HL-60 (cell line): Measurements from ENCODE around the gene EIF2B2.

Source experiments
- DNase-seq, 2 experiments: peaks; one replicate each; pipeline ENCODE4 v3.0.0-alpha.2; 2010 to 2020; ENCODE audit warnings: low read depth in 1 of 2, low spot score in 1 of 2
- H3K27ac ChIP-seq: fragments of 250-450 bp; sonication (Bioruptor Pico); replicated peaks from 2 replicates; pipeline ENCODE4 v1.5.1; 2020; ENCODE audit warnings: mild to moderate bottlenecking, moderate library complexity
- H3K27me3 ChIP-seq: fragments of 250-450 bp; sonication (Bioruptor Pico); 2 replicates; pipeline ENCODE4 v1.5.1; 2021; ENCODE audit warnings: mild to moderate bottlenecking, moderate library complexity; ENCODE audit not compliant: insufficient read depth, poor library complexity, severe bottlenecking
- H3K4me3 ChIP-seq: replicated peaks from 2 replicates; pipeline ENCODE4 v1.5.1; 2011; ENCODE audit warnings: mild to moderate bottlenecking, control low read depth, low read length; ENCODE audit not compliant: insufficient read depth
- GABPA ChIP-seq: IDR thresholded peaks from 2 replicates; pipeline ENCODE4 v1.6.1; 2012; ENCODE audit warnings: low read depth
- POLR2AphosphoS5 ChIP-seq: IDR thresholded peaks from 2 replicates; pipeline ENCODE4 v1.6.1; 2012; ENCODE audit warnings: low read depth
- SPI1 ChIP-seq: IDR thresholded peaks from 2 replicates; pipeline ENCODE4 v1.6.1; 2012; ENCODE audit warnings: low read depth, mild to moderate bottlenecking, borderline replicate concordance
- TF ChIP-seq, protein P1 (sequence below): IDR thresholded peaks from one replicate; pipeline ENCODE4 v1.5.1; 2011; ENCODE audit warnings: low read length, control low read depth, inconsistent platforms; ENCODE audit not compliant: insufficient read depth
- TF ChIP-seq, protein P2 (sequence below): IDR thresholded peaks from 2 replicates; pipeline ENCODE4 v1.6.1; 2012; ENCODE audit warnings: low read depth; ENCODE audit not compliant: insufficient replicate concordance

EIF2B2 gene

DNA sequence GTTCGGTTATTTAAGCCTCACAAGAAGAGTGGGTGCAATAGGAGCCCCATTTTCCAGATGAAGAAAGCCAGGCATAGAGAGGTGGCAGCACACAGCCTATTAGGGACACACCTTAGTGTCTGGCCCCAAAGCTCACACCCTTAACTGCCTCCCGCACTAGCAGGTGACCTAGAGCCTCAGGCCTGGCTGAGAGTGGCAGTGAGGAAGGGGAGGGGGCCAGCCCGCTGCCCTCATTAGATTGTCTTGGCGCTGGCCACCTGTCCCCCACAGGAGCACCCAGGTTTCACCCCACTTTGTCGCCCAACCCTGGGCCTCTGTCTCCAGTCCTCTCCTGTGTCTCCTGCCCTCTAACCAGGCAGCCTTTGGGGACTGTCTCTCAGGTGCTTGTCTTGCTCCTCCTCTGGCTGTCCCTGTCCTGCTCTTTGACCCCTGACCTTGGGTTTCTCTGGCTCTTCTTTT lies 28.8 kb upstream of the EIF2B2 start:
- DNase-seq, result no peak
- Histone ChIP-seq H3K27me3 (no peaks in the 10 kb centered on the region), H3K4me3 (no peak overlapping the region), H3K27ac (no peak overlapping the region)
- no peak for TF ChIP-seq SPI1
- TF ChIP-seq, protein P1, sequence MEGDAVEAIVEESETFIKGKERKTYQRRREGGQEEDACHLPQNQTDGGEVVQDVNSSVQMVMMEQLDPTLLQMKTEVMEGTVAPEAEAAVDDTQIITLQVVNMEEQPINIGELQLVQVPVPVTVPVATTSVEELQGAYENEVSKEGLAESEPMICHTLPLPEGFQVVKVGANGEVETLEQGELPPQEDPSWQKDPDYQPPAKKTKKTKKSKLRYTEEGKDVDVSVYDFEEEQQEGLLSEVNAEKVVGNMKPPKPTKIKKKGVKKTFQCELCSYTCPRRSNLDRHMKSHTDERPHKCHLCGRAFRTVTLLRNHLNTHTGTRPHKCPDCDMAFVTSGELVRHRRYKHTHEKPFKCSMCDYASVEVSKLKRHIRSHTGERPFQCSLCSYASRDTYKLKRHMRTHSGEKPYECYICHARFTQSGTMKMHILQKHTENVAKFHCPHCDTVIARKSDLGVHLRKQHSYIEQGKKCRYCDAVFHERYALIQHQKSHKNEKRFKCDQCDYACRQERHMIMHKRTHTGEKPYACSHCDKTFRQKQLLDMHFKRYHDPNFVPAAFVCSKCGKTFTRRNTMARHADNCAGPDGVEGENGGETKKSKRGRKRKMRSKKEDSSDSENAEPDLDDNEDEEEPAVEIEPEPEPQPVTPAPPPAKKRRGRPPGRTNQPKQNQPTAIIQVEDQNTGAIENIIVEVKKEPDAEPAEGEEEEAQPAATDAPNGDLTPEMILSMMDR, result no peak
- TF ChIP-seq, protein P2, sequence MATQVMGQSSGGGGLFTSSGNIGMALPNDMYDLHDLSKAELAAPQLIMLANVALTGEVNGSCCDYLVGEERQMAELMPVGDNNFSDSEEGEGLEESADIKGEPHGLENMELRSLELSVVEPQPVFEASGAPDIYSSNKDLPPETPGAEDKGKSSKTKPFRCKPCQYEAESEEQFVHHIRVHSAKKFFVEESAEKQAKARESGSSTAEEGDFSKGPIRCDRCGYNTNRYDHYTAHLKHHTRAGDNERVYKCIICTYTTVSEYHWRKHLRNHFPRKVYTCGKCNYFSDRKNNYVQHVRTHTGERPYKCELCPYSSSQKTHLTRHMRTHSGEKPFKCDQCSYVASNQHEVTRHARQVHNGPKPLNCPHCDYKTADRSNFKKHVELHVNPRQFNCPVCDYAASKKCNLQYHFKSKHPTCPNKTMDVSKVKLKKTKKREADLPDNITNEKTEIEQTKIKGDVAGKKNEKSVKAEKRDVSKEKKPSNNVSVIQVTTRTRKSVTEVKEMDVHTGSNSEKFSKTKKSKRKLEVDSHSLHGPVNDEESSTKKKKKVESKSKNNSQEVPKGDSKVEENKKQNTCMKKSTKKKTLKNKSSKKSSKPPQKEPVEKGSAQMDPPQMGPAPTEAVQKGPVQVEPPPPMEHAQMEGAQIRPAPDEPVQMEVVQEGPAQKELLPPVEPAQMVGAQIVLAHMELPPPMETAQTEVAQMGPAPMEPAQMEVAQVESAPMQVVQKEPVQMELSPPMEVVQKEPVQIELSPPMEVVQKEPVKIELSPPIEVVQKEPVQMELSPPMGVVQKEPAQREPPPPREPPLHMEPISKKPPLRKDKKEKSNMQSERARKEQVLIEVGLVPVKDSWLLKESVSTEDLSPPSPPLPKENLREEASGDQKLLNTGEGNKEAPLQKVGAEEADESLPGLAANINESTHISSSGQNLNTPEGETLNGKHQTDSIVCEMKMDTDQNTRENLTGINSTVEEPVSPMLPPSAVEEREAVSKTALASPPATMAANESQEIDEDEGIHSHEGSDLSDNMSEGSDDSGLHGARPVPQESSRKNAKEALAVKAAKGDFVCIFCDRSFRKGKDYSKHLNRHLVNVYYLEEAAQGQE, result no peak
- no peak for TF ChIP-seq POLR2AphosphoS5
- TF ChIP-seq GABPA, result no peak

DNA sequence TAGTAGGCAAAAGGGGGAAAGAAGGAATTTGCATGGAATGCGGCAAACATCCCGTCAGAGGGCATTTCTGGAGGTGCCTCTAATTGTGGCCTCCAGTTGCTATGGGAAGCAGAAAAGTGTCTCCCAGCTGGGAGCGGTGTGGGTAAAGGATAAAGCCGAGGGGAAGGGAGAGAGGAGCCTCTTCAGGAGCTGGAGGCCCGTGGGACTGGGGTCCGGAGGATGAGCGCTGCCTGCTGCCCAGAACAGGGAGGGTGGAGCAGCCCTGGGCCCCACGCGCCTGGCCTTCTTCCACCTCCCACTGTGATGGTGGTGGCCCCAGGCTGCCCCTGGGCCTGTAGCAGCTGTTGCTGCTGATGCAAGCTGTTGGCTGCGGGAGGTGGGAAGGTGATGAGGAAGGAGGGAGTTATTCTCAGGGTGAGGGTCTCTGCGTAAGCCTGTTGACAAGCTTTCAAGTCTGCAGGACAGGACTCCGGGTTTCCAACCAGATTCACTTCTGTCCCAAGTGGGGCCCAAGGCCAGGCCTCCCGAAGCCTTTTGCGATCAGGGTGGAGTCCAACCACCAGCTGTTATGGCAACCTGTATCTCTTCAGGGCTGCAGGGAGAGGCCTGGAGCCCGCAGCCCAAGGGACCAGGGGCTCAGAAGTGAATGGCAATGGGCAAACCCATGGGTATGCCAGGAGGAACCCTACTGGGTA lies 28.2 kb upstream of the EIF2B2 start:
- H3K4me3 ChIP-seq, result no peak overlapping the region
- no peak for DNase-seq
- no peaks in the 10 kb centered on the region for H3K27me3 ChIP-seq
- no peak overlapping the region for H3K27ac ChIP-seq
- TF ChIP-seq SPI1 (no peak), POLR2AphosphoS5 (no peak), GABPA (no peak)
- TF ChIP-seq, protein P2, result no peak
- TF ChIP-seq, protein P1, result no peak

DNA sequence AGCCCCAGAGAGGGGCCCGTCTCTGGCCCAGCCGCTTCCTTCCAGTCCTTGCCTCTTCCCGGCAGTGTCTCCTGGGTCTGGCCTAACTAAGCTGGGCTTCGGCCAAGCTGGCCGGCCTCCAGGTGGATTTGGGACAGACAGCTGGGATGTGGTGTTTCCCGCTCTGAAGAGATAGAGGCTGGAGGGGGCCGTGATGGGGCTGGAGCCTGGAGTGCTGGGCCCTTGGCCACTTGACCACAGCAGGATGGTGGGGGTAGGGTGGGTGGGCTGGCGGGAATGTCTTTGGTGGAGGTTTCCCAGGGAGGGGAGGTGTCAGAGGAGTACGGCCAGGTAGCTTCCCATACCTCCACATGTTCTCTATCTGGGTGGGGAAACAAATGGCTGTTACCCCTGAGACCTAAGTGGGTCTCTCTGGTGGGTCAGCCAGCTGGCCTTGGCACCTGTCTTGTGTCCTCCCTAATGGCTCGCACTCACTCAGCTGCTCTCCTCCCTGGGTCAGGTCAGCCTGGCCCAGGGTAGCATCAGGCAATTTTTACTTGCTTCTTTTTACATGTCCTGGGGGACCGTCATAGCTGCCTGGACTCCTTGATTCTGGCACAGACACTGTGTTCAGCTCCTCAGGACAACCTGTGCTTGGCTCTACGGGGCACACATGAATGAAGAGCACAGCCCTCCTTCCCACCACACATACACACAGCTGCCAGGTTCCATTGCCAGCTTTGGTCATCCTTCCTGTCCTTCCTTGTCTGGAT lies 27.5 kb upstream of the EIF2B2 start:
- no peak for DNase-seq
- H3K27me3 ChIP-seq, result no peaks in the 10 kb centered on the region
- TF ChIP-seq GABPA (no peak), SPI1 (no peak), POLR2AphosphoS5 (no peak)
- TF ChIP-seq, protein P1, result no peak
- TF ChIP-seq, protein P2, result no peak

More for the DNA sequence above, 27.5 kb upstream of the EIF2B2 start:
- no peak overlapping the region for H3K4me3 ChIP-seq
- no peak overlapping the region for H3K27ac ChIP-seq
